Endodermal cell (in vitro differentiated cells): ENCODE measurements around the gene RBM34. TPM values are rescaled to one million over a fixed set of nuclear protein-coding genes. Genes with fewer than 3 reads are reported as not detected.
A peak's percentile ranks its signal among the peaks of the same experiment; 100 is the strongest.

Experiments
- DNase-seq: peaks from one replicate; pipeline ENCODE4 v3.0.0-alpha.2; 2017
- H3K27ac ChIP-seq: 2 replicates; pipeline ENCODE4 v1.5.1; 2013; ENCODE audit warnings: mild to moderate bottlenecking, low read depth, low read length, moderate library complexity
- H3K27me3 ChIP-seq: 2 replicates; pipeline ENCODE4 v1.6.1; 2013; ENCODE audit warnings: mild to moderate bottlenecking, low read length, moderate library complexity; ENCODE audit not compliant: insufficient read depth, control insufficient read depth, poor library complexity, severe bottlenecking
- H3K36me3 ChIP-seq: 2 replicates; pipeline ENCODE4 v1.7.0; 2013; ENCODE audit warnings: mild to moderate bottlenecking, low read length, moderate library complexity; ENCODE audit not compliant: control insufficient read depth, insufficient read depth
- H3K4me1 ChIP-seq: one replicate; pipeline ENCODE4 v1.7.0; 2013; ENCODE audit warnings: low read length; ENCODE audit not compliant: control insufficient read depth, insufficient read depth
- H3K4me3 ChIP-seq: 2 replicates; pipeline ENCODE4 v1.5.1; 2013; ENCODE audit warnings: mild to moderate bottlenecking, low read length, moderate library complexity
- H3K9ac ChIP-seq: 2 replicates; pipeline ENCODE4 v1.6.1; 2013; ENCODE audit warnings: mild to moderate bottlenecking, low read length, moderate library complexity; ENCODE audit not compliant: poor library complexity, severe bottlenecking; ENCODE audit errors: extremely low read depth
- H3K9me3 ChIP-seq: 2 replicates; pipeline ENCODE4 v1.6.1; 2013; ENCODE audit warnings: mild to moderate bottlenecking, low read length, moderate library complexity; ENCODE audit not compliant: control insufficient read depth
- H3K27ac Mint-ChIP-seq: 2 replicates; pipeline ENCODE4 v1.8.0; 2020; ENCODE audit warnings: mixed read lengths
- H3K27me3 Mint-ChIP-seq: 2 replicates; pipeline ENCODE4 v1.8.0; 2021; ENCODE audit warnings: mild to moderate bottlenecking, mixed read lengths; ENCODE audit not compliant: insufficient read depth
- H3K36me3 Mint-ChIP-seq: 2 replicates; pipeline ENCODE4 v1.8.0; 2020; ENCODE audit warnings: low read depth, mixed read lengths
- H3K4me1 Mint-ChIP-seq: 2 replicates; pipeline ENCODE4 v1.8.0; 2020; ENCODE audit warnings: mixed read lengths
- H3K4me3 Mint-ChIP-seq: 2 replicates; pipeline ENCODE4 v1.8.0; 2020; ENCODE audit warnings: mild to moderate bottlenecking, moderate library complexity, mixed read lengths
- H3K9me3 Mint-ChIP-seq: 2 replicates; pipeline ENCODE4 v1.8.0; 2020; ENCODE audit warnings: mild to moderate bottlenecking, mixed read lengths
- WGBS, 2 experiments: methylation state at CpG; one replicate each; pipeline versions ENCODE4 v1.1.5 to v1.1.7; 2013; ENCODE audit warnings: missing lambda C conversion rate in 2 of 2, mixed read lengths in 1 of 2; ENCODE audit not compliant: insufficient coverage in 1 of 2, insufficient read length in 1 of 2; 5-methylcytosine and 5-hydroxymethylcytosine counted together
- total RNA-seq, 2 donors: library from RNA; stranded (reverse); fragmentation: NEBNext Ultra II Directional in 1 of 2; extraction: Animal tissue kit (Norgen Biotek cat#: 25700) in 1 of 2; gene quantifications; 2 replicates in 1 of 2; 3 replicates in 1 of 2; pipeline ENCODE4 v1.2.1, GENCODE V29; 2021
- TF ChIP-seq, protein P1 (sequence below): fragments of 200-600 bp; sonication (generic); conservative IDR thresholded peaks from 2 replicates; pipeline ENCODE4 v1.5.0; 2021; ENCODE audit warnings: antibody characterized with exemption, mild to moderate bottlenecking

Gene RBM34
- total RNA-seq, 2 donors from 2014 or later: 104 to 127 TPM

DNA sequence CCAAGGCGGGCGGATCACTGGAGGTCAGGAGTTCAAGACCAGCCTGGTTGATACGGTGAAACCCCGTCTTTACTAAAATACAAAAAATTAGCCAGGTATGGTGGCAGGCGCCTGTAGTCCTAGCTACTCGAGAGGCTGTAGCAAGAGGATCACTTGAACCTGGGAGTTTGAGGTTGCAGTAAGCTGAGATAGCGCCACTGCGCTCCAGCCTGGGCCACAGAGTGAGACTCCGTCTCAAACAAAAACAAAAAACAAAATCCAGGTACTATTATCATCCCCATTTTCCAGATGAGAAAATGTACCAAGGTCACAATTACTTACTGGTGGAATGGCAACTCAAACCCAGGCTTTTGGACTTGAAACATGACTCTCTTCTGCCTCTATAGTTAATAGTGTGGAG, 36.9 kb downstream of the RBM34 start:
- Histone ChIP-seq H3K9ac (peak overlapping the region; percentile 24), H3K4me3 (peak overlapping the region; percentile 85), H3K36me3 (peaks cover 82% of the 10 kb centered on the region), H3K27me3 (no peaks in the 10 kb centered on the region), H3K27ac (no peak overlapping the region), H3K4me1 (peaks cover 3% of the 10 kb centered on the region), H3K9me3 (no peaks in the 10 kb centered on the region)
- peak overlapping the region; percentile 48 for H3K27ac Mint-ChIP-seq
- peaks cover 15% of the 10 kb centered on the region for H3K4me1 Mint-ChIP-seq
- H3K4me3 Mint-ChIP-seq: no peak overlapping the region
- TF ChIP-seq, protein P1, sequence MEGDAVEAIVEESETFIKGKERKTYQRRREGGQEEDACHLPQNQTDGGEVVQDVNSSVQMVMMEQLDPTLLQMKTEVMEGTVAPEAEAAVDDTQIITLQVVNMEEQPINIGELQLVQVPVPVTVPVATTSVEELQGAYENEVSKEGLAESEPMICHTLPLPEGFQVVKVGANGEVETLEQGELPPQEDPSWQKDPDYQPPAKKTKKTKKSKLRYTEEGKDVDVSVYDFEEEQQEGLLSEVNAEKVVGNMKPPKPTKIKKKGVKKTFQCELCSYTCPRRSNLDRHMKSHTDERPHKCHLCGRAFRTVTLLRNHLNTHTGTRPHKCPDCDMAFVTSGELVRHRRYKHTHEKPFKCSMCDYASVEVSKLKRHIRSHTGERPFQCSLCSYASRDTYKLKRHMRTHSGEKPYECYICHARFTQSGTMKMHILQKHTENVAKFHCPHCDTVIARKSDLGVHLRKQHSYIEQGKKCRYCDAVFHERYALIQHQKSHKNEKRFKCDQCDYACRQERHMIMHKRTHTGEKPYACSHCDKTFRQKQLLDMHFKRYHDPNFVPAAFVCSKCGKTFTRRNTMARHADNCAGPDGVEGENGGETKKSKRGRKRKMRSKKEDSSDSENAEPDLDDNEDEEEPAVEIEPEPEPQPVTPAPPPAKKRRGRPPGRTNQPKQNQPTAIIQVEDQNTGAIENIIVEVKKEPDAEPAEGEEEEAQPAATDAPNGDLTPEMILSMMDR: no peak
- peaks cover 77% of the 10 kb centered on the region for H3K36me3 Mint-ChIP-seq
- H3K27me3 Mint-ChIP-seq: no peaks in the 10 kb centered on the region
- H3K9me3 Mint-ChIP-seq: no peaks in the 10 kb centered on the region
- DNase-seq: no peak
- WGBS, 2 experiments: 95 to 96% methylated on average over 8 to 9 of the region's 9 CpGs

DNA sequence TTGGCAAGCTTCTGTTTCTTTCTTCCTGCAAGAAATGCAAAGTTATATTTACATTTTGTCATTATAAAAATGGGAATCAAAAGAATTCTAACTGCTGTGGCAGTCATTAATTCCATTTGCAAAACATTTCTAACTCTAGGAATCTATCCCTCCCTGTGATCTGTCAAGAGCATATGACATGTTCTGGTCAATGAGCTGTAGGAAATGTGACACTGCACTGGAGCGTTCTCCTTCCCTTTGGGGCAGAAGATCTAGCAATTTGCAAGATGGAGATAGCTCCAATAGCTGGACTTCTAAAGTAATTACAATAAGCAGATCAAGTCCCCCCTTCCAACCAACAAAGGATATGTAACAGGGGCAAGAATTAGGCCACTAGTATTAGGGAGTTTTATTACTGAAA, 38.7 kb downstream of the RBM34 start:
- WGBS, 2 experiments: 94% methylated on average over 1 of the region's 1 CpG; no CpG with 5 or more reads in 1 of the 2 experiments
- DNase-seq: no peak
- TF ChIP-seq, protein P1: no peak
- peaks cover 15% of the 10 kb centered on the region for H3K4me1 Mint-ChIP-seq
- no peaks in the 10 kb centered on the region for H3K4me1 ChIP-seq
- no peak overlapping the region for H3K27ac ChIP-seq
- H3K9me3 ChIP-seq: no peaks in the 10 kb centered on the region
- H3K36me3 ChIP-seq: peaks cover 99% of the 10 kb centered on the region
- H3K27me3 ChIP-seq: no peaks in the 10 kb centered on the region
- H3K4me3 Mint-ChIP-seq: no peak overlapping the region
- peak overlapping the region; percentile 85 for H3K4me3 ChIP-seq
- no peak overlapping the region for H3K9ac ChIP-seq
- H3K36me3 Mint-ChIP-seq: peaks cover 87% of the 10 kb centered on the region
- H3K27ac Mint-ChIP-seq: no peak overlapping the region
- H3K27me3 Mint-ChIP-seq: no peaks in the 10 kb centered on the region
- H3K9me3 Mint-ChIP-seq: no peaks in the 10 kb centered on the region

DNA sequence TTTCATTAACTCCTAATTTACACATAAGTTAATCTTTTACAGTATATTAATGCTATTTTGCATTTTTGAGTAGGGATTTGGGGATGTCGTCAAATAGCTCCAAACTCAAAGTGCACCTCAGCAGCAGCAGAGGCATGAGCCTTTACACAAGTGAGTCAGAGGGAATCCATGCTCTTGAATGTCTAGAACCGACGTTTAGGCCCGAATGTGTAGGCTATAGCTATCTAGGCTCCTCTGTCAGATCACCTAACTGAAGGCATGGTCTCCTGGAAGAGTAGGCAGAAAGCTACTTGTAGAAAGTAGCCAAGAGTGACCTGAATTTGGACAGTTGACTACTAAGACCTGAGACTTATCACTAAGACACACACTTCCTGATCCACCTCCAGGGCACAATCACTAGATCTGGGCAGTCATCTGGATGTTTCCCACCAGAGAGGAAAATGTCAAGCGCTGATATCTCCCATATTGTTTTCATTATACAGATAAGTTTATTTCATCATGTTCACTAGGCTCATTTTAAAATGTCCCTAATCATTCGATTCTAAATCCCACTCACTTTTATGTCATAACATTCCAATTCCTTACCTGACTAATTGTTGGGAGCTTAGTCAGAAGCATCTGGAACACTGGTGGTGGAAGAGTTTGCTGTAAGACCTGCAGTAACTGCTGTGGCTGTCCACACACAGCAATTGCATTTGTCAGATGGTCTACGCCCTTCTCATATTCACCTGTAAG, 47.7 kb downstream of the RBM34 start:
- no peaks in the 10 kb centered on the region for H3K27me3 ChIP-seq
- Mint-ChIP-seq H3K4me1 (no peaks in the 10 kb centered on the region), H3K27ac (peak overlapping the region; percentile 31), H3K36me3 (peaks cover 88% of the 10 kb centered on the region), H3K4me3 (no peak overlapping the region), H3K27me3 (no peaks in the 10 kb centered on the region), H3K9me3 (no peaks in the 10 kb centered on the region)
- H3K4me3 ChIP-seq: no peak overlapping the region
- peaks cover 95% of the 10 kb centered on the region for H3K36me3 ChIP-seq
- 94 to 100% methylated on average over 5 to 7 of the region's 7 CpGs for WGBS, 2 experiments
- H3K27ac ChIP-seq: no peak overlapping the region
- no peaks in the 10 kb centered on the region for H3K9me3 ChIP-seq
- no peak overlapping the region for H3K9ac ChIP-seq
- TF ChIP-seq, protein P1: no peak
- H3K4me1 ChIP-seq: no peaks in the 10 kb centered on the region
- peak; percentile 33 for DNase-seq
